ENCODE data around the gene COL19A1.
"Not testable (repeated sequence)": the region's sequence is repeated elsewhere in the genome, so short reads cannot be mapped to it uniquely, and the experiment has no call there.

Gene COL19A1

DNA sequence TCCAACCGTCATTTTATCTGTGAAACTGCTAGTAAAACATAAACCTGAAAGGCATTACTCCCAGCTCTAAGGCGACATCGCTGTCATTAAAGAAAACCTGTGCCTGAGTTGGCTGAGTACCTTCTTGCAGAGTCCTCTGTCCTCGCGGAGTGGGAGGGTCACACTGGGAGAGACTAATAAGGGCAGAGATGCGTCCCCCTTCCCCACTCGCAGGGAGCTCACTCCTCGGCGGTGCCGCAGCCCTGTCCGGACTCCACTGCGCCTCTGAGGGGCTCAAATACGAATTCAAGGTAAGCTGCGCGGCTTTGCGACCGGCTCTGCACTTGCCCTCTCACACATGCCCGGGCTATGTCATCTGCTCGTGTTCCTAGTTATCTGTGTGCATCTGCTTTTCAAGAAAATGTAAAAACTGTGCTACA lies at the start of gene COL19A1:
TSS of gene COL19A1 (plus strand) at position 206 of the 419 bp plus-strand sequence. CDS start 13,012 bp downstream, outside the sequence.
- no peak for DNase-seq

DNA sequence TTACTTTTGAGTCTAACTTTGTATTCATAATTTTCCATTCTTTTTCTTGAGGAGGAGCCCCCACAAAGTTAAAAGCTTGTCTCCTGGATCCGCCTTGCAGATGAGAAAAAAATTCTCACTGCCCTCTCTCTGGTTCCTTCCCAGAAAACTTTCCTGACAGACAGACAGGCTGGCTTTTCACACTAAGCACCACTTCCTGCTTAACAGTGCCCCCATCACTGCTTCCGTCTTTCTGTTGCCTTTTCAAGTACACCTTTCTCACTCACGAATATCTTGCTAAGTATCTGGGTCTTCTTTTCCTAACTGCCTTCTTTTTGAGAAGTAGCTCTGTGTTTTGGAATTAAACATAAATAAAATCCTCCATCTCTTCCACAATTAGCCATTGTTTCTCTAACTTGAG lies 49.8 kb upstream of the COL19A1 start:
- no peak for DNase-seq

DNA sequence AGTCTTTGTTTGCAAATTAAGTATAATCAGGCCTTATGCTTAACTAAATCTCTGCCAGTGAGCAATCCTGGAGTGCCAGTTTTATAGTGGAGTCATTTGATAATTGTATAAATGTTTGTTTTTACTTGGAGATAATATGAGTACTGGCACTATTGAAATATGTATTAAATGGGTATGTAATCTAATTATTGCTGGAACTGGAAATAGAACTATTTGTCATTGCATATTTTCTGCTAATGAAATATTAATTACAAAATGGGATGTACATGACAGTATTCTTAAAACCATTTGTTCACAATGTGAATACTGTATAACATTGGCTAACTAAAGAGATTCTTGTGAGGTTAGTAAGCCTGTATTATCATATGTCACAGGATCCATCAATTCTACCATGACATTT lies 49.0 kb upstream of the COL19A1 start:
- DNase-seq, result no peak

DNA sequence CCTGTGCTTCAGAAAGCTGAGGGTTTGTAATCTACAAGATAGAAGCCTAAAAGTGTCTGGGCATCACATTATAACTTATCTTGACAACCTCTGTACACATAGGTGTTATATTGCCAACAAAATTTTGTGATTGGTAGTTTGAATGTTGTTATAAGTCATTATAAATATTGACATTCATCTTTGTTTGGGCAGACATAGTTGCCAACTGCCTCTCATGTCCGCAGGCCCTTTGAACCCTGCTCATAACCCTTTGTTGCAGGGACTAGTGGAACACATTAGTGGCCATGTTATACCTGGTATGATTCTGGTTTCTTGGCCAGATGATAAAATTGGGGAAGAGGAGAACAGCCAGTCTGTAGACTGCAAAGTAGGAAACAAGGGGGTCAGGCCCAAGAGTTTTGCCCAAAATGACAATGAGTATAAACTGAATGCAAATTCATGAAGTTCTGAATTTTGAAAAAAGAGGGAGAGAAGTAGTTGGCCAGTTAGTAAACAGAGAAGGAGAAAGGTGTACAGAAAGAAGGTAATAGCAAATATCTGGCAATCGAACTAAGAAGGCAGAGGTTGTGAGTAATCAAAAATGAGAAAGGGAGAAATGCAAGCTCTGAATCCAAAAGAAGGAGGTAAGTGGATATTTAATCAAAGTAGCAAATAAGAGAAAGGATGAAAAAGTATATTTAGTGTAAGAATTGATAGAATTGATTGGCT lies 48.0 kb upstream of the COL19A1 start:
- no peak for DNase-seq

DNA sequence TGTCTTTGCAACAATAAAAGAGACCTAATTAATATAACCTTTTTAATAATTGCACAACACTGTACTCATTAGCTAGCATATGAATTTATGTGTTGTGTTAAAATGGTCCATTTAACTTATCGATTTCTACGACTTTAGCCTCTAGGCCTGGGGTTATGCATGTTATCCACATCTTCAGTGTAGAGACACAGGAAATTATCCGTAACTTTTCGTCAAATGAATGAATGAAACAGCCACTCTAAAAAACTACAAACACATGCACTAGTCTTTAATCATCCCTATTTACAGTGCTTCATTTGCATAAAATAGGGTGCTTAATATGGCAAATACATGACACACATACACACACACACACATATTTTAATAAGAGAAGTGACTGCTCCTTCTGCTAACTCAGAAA lies 47.2 kb upstream of the COL19A1 start:
- DNase-seq, result no peak

DNA sequence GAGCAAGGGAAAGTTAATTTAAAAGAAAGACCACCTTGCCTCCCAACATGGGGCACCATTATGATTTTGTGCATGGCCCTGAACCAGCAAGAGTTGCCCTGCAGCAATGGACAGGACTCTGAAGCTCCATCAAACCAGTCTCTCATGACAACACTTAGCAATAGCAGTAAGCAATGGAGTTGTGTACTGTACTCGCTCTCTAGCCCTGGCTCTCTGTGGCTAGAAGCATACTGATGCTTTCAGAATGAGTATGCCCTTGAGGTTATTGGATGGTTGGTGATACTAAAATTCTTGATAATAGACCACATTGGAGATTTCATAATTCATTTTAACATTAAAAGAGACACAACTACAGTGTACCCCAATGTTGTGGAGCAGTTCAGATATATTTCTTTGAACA lies 46.3 kb upstream of the COL19A1 start:
- no peak for DNase-seq

DNA sequence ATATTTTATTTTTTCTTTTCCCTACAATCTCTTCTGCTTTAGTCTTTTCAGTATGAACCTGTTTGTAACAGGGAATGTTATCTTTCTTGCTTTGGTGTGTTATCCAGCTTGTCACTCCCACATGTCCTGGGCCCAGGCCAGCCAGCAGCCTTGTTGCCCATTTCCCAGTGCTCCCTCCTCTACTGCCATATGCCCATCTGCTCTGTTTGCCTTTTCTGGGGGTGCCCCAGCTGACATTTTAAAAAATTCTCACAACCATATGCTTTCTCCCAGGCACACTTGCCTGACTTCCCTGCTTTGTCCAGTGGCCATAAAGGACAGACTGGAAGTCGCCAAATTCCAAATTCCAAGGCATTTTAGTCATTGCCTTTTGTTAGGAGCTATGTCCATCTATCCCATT lies 45.9 kb upstream of the COL19A1 start:
- DNase-seq, result no peak

DNA sequence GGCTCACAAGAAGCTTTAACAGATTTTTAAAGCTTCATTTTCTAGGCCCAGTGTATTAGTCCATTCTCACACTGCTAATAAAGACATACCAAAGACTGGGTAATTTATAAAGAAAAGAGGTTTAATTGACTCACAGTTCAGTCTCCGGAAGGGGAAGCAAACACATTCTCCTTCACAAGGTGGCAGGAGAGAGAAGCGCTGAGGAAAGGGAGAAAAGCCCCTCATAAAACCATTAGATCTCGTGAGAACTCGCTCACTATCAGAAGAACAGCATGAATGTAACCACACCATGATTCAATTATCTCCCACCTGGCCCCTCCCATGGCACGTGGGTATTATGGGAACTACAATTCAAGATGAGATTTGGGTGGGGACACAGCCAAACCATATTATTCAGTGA lies 42.0 kb upstream of the COL19A1 start:
- DNase-seq, result not testable (repeated sequence)

DNA sequence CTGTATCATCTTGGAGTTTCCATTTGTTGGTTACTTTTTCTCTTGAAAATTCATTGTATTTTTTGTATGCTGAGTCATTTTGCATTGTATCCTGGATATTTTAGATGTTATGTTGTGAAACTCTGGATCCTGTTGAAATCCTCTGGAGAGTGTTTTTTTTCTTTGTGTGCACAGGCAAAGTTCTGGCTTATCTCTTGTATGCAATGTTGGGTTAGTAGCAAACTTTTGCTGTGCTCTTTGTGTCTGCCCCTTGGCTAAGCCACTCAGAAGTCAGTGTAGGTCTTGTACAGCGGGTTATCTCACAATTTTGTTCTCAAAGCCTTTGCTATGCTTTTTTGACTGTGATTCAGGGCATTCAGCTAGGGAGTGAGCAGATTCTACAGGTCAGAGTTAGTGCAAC lies 40.5 kb upstream of the COL19A1 start:
- DNase-seq, result no peak

DNA sequence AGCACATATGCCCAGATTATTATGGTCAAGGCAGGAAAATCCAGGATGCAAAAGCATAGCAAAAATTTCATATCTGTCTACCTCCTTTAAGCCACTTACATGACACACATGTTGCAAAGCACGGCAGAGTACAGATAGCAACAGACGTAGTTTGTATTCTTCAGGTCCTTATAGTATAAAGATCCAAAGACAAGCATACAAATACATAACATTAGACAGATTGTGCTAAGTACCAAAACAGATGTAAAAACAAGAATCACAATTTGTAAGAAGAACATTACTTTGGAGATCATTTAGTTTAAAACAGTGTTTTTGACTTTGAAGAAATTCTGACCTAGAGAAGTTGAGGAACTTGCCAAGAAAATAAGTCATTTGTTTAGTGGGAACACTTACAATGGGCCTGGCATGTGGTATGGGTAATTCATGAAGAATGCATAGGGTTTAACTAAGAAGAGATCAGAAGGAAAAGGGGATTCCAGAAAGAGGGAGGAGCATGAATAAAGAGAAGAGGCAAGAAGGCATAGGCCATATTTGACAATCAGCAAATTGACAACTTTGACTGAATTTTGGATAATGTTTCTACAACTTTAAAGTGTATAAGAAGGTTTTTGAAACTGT lies 39.0 kb upstream of the COL19A1 start:
- no peak for DNase-seq

DNA sequence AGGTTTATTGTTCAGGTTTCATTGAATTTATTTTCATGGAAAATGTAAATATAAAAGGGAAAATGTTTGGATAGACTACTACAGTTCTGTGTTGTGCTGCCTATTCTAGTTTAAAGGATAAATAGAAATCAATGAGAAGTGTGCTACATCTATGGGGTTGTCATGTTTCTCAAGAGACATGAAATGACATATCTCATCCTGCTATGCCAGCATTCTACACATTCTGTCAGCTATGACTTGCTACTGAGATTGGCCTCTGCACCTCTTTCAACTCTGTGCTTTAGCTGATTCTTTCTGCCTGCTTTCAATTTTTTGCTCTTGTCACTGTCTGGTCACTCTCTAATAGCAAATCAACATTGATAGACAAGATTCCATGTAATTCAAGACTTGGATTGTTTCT lies 33.8 kb upstream of the COL19A1 start:
- DNase-seq, result no peak

DNA sequence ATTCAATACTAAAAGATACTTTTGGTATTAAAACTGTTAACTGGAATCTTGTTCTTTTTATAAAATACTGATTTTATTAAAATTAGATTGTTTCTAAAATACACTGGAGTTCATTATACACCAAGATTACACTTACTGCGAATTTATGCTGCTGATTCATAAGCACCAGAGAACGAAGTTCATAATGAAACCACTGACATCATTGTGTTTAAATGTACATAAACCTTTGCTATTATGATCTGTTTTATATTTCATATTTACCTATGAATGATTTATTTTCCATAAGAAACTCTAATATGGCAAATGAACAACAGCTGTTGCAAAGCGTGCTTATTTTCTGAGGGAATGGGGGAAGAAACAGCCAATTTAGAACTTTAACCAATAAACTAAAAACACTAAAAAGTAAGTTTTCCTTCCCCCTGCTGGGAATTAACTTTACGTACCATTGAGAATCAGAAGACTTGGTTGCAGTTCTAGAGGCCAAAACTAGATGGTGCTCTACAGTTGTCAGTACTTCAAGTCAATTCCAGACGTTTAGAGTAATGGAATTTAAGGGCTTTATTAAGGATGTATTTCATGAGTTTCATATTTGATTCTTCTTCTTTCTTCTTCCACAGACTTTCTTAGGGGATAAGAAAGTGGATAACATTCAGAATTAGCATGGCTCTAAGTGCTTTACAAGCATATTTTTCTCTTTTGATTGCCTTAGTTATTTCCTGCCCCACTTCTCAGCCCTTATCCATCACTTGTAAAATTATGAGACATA lies 30.8 kb upstream of the COL19A1 start:
- peak; percentile 66 for DNase-seq

DNA sequence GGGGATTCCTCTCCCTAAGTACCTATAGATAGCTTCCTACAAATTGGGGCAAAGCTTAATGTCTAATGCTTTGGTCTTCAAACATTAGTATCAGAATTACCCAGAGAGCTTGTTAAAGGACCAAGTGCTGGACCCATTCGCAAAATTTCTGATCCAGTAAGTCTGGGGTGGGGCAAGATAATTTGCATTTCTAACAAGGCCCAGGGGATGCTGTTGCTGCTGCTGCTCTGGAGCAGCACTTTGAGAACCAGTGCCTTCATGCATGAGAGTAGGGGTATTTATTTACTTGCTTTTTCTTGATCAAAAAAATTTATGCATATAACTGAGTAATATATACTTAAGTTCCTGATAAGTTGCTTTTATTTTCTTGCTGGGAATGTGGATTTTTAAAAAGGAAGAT lies 24.5 kb upstream of the COL19A1 start:
- DNase-seq, result no peak

DNA sequence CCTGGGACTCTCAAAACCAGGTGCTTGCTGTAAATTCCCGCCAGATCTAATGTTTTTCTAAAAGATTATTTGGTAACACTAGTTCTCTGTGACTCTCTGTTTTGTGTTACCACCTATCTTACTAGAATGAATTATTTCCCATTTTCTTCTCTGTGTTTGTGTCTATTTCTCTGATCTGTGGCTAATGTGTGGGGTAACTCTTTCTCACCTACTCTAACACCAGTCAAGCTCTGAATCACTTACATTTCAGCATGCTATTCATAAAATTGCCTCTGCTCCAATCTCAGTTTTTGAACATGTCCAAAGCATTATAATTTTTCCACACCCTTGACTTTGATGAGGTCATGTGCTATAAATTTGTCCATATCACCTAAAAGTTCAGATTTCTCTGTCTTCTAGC lies 23.2 kb upstream of the COL19A1 start:
- no peak for DNase-seq

DNA sequence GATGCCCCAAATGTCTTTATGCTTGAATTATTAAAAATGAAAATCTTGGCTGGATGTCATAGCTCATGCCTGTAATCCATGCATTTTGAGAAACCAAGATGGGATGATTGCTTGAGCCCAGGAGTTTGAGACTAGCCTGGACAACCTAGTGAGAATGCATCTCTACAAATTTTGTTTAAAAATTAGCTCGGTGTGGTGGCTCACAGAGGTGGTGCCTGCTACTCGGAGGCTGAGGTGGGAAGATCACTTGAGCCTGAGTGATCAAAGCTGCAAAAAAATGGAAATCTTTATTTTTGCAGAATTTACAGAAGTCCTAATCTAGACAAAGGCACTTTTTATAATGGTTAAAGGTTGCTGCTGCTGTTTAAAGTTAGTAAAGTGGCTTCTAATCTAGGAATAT lies 20.0 kb upstream of the COL19A1 start:
- DNase-seq, result no peak

DNA sequence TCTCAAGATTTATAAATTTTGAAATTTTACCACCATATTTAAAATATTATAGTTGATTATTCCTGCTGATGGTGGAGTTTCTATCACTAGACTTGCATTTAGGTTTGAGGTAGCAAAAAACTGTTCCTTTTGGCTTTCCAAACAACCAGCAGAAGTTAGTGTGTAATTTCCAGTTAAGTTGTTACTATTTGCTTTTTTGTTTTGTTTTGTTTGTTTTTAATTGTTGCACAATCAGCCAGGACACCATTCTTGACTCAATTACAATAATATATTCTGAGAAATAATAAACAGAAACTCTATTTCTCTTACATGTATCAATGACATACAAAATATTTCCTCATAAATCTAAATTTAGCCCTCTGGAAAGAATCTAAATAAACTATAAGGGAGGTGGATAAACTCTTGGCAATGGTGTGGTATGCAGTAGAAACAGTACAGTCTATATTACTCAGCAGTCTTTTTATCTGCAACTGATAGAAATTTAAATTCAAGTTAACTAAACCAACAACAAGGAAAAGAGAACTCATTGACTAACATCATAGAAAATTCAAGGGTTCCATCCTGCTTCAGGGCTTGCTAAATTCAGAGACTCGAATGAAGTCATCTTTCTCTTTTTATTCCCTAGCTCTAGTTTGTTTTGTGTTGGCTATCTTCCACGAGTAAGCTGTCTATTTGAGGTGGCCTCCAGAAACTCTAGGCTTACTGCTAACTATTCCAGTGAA lies 19.4 kb upstream of the COL19A1 start:
- DNase-seq, result no peak

DNA sequence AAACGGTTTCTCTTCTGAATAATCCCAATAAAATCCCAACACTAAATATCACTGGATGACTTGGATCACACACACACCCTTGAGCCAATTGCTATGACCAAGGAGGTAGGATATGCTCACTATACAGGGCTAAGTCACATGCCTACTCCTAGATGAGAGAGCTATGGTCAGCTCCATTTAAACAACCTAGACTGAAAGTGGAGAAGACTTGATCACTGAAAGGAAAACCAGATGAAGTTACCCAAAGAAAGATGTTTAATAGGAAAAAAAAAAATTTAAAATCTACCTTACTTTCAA lies 18.9 kb upstream of the COL19A1 start:
- DNase-seq, result no peak

DNA sequence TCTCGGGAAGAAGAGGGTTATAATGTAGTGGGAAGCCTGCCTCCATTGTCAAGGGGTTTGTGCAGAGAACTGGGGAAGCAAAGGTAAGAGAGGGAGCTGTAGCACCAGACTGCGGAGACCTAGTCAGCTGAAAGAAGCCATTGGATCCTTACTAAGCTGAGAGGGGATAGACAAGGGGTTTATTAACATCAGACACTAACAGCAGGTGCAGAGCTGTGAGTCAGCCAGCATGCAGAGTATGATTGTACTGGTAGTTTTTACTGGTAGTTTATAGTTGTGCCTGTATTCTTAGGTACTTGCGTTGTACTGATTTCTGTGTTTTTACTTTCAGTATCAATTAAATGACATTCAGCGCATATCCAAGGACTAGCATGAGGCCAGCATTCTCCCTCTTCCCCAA lies 17.8 kb upstream of the COL19A1 start:
- DNase-seq, result no peak

DNA sequence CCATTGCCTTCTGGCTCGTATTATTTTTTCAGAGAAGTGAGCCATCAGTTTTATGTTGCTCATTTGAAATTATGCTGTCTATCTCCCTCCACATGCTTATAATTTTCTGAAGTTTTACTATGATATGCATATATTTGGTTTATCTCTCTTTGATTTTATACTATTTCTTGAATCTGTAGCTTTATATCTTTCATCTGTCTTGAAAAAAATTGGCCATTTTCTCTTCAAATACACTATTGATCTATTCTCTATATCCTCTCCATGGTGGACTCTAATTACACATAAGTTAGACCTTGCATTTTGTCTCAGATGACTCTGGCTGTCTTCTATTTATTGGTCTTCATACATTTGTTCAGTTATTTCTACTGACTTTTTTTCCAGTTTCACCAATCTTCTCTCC lies 13.7 kb upstream of the COL19A1 start:
- no peak for DNase-seq

DNA sequence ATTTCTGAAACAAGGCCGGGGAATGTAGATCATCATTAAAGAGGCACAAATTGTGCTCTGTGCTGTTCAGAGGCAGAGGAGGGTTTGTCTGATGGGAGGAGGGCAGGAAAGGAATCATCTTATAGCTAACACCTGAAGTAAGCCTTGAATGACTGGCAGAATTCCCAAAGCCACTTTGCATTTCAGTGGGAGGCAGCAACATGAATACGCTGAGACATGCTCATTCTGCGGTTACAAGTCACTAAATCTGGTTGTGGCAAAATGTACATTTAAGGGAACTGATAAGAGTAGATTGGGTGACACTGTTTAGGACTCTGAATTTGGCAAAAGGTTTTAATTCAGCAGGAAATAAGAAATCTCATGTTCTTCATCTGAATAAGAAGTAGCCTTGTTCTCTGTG lies 4.4 kb upstream of the COL19A1 start:
- DNase-seq, result no peak

DNA sequence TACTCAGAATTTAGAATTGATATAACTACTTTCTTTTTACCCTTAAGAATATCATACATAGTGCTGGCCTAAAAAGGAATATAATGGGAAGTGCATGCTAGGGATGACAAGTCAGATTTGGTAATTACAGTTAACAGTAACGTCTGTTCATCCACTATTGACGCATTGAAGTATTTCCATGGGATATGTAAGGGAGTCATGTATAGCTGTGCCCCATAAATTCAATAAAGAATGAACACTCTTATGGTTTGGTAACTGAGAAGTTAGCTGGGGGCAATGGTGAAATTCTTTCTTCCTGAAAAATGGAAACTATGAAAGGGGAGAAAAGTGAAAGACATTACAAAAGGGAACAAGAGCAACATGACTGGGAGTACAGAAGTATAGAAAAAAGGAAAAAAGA lies 2.6 kb upstream of the COL19A1 start:
- no peak for DNase-seq

DNA sequence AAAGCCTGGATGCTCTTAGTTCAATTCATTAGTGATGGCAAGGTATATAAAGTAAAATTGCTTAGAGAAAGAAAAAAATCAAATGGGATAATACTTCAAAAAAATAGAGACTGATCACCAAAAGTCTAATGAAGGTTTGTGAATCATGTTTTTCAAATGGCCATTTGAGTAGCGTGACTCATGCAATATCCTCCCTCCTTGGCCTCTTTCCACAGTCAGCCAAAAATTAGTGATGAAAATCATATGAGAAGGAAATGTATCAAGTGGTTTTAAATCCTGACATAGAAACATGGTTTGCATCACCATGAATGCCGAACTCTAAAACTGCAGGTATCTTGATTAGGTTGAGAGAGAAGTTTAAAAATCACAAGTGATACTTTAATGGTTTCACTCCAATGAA lies 1.2 kb upstream of the COL19A1 start:
- no peak for DNase-seq

DNA sequence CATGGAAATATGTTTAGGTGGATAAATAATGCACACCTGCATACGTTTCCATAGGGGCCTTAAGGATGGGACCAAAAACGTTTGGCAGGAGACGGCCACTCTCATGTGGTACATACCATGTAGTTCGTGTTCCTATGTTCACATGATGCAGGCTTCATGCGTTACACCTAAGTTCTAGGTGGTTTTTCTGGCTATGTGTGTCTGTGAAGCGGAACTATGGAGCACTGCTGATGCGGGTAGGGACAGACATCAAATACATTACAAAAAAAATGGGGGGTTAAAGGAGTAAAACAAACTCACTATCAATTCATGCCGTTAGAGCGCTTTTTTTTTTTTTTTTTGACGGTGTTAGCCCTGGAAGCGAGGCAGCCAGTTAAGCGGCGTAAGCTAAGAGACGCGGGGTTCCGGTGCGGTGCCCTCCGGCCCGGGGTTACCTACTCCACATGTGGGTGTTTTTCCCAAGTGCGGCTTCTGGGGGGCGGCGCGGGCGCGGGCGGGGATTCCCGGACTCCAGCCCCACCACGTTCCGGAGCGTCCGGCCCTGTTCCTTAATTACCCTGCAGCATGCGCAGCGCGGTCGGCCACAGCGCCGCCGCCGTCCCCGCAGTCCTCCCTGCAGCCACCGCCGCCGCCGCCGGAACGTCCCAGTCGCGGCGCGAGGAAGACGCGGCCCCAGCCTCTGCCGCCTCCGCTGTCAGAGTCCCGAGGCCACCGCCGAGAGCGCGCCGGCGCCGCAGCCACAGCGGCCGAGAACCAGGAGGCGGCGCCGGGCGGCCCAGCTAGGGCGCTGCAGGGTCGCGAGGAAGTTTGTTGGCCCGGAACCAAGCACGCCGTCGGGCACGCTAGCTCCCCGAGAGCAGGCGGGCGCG lies 648 bp downstream of the COL19A1 start:
- DNase-seq, result peak; percentile 38
